ENCODE measurements around the gene SPATA17.

GRCh38 chr1:217871955-217872354 is 240.8 kb downstream of the SPATA17 start:
- TF ChIP-seq, protein P1, sequence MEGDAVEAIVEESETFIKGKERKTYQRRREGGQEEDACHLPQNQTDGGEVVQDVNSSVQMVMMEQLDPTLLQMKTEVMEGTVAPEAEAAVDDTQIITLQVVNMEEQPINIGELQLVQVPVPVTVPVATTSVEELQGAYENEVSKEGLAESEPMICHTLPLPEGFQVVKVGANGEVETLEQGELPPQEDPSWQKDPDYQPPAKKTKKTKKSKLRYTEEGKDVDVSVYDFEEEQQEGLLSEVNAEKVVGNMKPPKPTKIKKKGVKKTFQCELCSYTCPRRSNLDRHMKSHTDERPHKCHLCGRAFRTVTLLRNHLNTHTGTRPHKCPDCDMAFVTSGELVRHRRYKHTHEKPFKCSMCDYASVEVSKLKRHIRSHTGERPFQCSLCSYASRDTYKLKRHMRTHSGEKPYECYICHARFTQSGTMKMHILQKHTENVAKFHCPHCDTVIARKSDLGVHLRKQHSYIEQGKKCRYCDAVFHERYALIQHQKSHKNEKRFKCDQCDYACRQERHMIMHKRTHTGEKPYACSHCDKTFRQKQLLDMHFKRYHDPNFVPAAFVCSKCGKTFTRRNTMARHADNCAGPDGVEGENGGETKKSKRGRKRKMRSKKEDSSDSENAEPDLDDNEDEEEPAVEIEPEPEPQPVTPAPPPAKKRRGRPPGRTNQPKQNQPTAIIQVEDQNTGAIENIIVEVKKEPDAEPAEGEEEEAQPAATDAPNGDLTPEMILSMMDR (IDR thresholded peaks at IDR 0.05) = no peak
- no peak for TF ChIP-seq POLR2AphosphoS5 (IDR thresholded peaks at IDR 0.05; ENCODE audit: insufficient read depth in 1 of 2, low read depth in 1 of 2)
